Common myeloid progenitor, CD34-positive (primary cell): ENCODE measurements around the gene FAM98C.

Experiments used
- CTCF ChIA-PET: fragments of 350-600 bp; sonication (Branson Sonifier 250); formaldehyde crosslinking; loops from one replicate; lab custom pipeline; 2021; ENCODE audit warnings: antibody characterized with exemption; lab: Charles Lee
- POLR2A ChIA-PET: fragments of 350-600 bp; sonication (Branson Sonifier 250); formaldehyde crosslinking; loops from one replicate; lab custom pipeline; 2021; ENCODE audit warnings: antibody characterized with exemption; lab: Charles Lee
- DNase-seq, 3 donors: peaks; one replicate each; pipeline versions ENCODE4 v3.0.0 to v3.0.0-alpha.2; 2013
- H3K27ac ChIP-seq, 2 experiments: 1 replicate in 1 of 2; 2 replicates in 1 of 2; pipeline ENCODE4 v1.7.0; 2013; ENCODE audit warnings: inconsistent platforms in 2 of 2, low read length in 2 of 2, mild to moderate bottlenecking in 2 of 2, low read depth in 1 of 2, moderate library complexity in 1 of 2; ENCODE audit not compliant: severe bottlenecking in 2 of 2, insufficient read depth in 1 of 2, poor library complexity in 1 of 2
- H3K27me3 ChIP-seq, 5 experiments: replicated peaks in 2 of 5; 1 replicate in 3 of 5; 2 replicates in 2 of 5; pipeline versions ENCODE4 v1.6.1 to v1.7.0; 2013; ENCODE audit warnings: low read length in 4 of 5, mild to moderate bottlenecking in 2 of 5, moderate library complexity in 2 of 5, inconsistent platforms in 1 of 5; ENCODE audit not compliant: insufficient read depth in 5 of 5, control insufficient read depth in 4 of 5
- H3K36me3 ChIP-seq, 4 experiments: 1 replicate in 2 of 4; 2 replicates in 2 of 4; pipeline versions ENCODE4 v1.6.1 to v1.7.0; 2013; ENCODE audit warnings: low read length in 3 of 4, control low read depth in 1 of 4, mild to moderate bottlenecking in 1 of 4; ENCODE audit not compliant: control insufficient read depth in 4 of 4, insufficient read depth in 4 of 4
- H3K4me1 ChIP-seq, 4 experiments: 1 replicate in 3 of 4; 2 replicates in 1 of 4; pipeline versions ENCODE4 v1.6.1 to v1.7.1; 2013; ENCODE audit warnings: low read length in 3 of 4, mild to moderate bottlenecking in 3 of 4, control low read depth in 1 of 4, inconsistent platforms in 1 of 4, moderate library complexity in 1 of 4; ENCODE audit not compliant: control insufficient read depth in 4 of 4, insufficient read depth in 4 of 4; ENCODE audit errors: control extremely low read depth in 1 of 4
- H3K4me3 ChIP-seq, 7 experiments: 1 replicate in 4 of 7; 2 replicates in 3 of 7; pipeline versions ENCODE4 v1.5.1 to v1.7.0; 2013; ENCODE audit warnings: mild to moderate bottlenecking in 7 of 7, low read length in 6 of 7, moderate library complexity in 6 of 7, inconsistent platforms in 2 of 7, low read depth in 2 of 7, control low read depth in 1 of 7; ENCODE audit not compliant: insufficient read depth in 4 of 7, control insufficient read depth in 1 of 7; ENCODE audit errors: extremely low read depth in 1 of 7
- H3K9me3 ChIP-seq, 5 experiments: 1 replicate in 4 of 5; 2 replicates in 1 of 5; pipeline versions ENCODE4 v1.6.1 to v1.7.1; 2013; ENCODE audit warnings: low read length in 4 of 5, mild to moderate bottlenecking in 2 of 5, inconsistent platforms in 1 of 5, low read depth in 1 of 5, moderate library complexity in 1 of 5; ENCODE audit not compliant: control insufficient read depth in 4 of 5, insufficient read depth in 2 of 5; ENCODE audit errors: control extremely low read depth in 1 of 5
- WGBS: methylation state at CpG from one replicate; pipeline ENCODE4 v1.1.5; 2013; ENCODE audit not compliant: insufficient coverage; 5-methylcytosine and 5-hydroxymethylcytosine counted together

FAM98C gene

DNA sequence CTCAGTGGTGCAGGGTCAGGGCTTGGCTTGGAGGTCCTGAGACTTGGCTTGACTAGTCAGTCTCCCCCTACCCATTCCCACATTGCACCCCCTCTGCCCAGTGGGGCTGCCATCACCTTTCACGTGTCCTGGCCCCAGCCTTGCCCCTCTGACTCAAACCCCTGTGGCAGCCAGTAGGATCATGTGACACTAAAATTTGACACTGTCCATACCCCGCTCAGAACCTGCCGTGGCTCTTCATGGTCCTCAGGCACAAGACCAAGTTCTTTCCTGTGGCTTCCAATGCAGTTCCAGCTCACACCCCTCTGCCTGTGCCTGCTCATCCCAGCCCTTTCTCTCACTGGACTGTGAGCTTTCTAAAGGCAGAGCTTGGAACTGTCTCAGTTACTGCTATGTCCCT, 26.3 kb upstream of the FAM98C start:
- 90% methylated on average over 3 of the region's 3 CpGs for WGBS
- no peak overlapping the region for H3K4me3 ChIP-seq

DNA sequence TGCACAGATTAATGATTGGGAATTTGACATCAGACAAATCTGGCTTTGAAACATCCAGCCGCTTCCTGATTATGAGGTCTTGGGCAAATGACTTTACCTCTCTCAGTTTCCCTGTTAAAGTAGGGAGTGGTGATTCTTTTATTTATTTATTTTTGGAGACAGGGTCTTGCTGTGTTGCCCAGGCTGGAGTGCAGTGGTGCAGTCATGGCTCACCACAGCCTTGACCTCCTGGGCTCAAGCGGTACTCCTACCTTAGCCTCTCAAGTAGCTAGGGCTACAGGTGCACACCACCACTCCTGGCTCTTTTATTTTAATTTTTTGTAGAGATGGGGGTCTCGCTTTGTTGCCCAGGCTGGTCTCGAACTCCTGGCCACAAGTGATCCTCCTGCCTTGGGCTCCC, 25.8 kb upstream of the FAM98C start:
- CTCF ChIA-PET: interaction anchor here (1.1 to 1.4 kb wide), 2 partner anchors 43 to 143 kb away, joined by 3 read pairs; no protein-coding TSS in a partner anchor
- H3K27ac ChIP-seq: no peak overlapping the region
- peaks cover 14 to 40% (median 30%) of the 10 kb centered on the region in 4 experiments for H3K36me3 ChIP-seq
- H3K27me3 ChIP-seq: no peaks in the 10 kb centered on the region
- no peak overlapping the region for H3K4me3 ChIP-seq
- peaks cover 15 to 23% (median 20%) of the 10 kb centered on the region in 4 experiments for H3K4me1 ChIP-seq
- POLR2A ChIA-PET: interaction anchor here (1.2 kb wide), 1 partner anchor 10 kb away, joined by 3 read pairs; no protein-coding TSS in a partner anchor
- WGBS: 100% methylated on average over 1 of the region's 4 CpGs
- no peak for DNase-seq
- H3K9me3 ChIP-seq: no peaks in the 10 kb centered on the region

More for the DNA sequence above, 26.3 kb upstream of the FAM98C start:
- ChIA-PET CTCF (interaction anchor here (1.2 to 1.4 kb wide), 2 partner anchors 11 to 42 kb away, joined by 3 to 5 read pairs; partner anchors contain the start of gene GGN), POLR2A (interaction anchor here (1.2 kb wide), 1 partner anchor 10 kb away, joined by 3 read pairs; no protein-coding TSS in a partner anchor)
- Histone ChIP-seq H3K36me3 (peaks cover 14 to 35% (median 28%) of the 10 kb centered on the region in 4 experiments), H3K27me3 (no peaks in the 10 kb centered on the region), H3K27ac (no peak overlapping the region), H3K9me3 (no peaks in the 10 kb centered on the region), H3K4me1 (peaks cover 15 to 23% (median 20%) of the 10 kb centered on the region in 4 experiments)
- no peak for DNase-seq

DNA sequence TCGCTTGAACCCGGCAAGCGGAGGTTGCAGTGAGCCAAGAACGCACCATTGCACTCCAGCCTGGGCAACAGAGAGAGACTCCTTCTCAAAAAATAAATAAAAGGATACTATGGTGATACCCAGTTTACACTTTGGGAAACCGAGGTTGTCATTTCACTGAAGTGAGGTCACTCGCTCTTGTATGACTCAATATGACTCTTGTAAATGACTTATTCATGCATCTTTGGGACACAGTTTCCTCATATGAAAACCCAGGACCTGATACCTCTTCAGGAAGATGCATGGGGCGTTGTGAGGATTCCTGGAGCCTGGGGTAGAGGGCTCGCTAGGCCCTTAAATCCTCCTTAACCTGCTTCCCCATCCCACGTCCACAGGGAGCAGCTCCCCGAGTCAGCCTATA, 24.0 kb upstream of the FAM98C start:
- POLR2A ChIA-PET: no interaction called here
- CTCF ChIA-PET: interaction anchor here (1.3 kb wide), 1 partner anchor 24 kb away, joined by 4 read pairs; the partner anchor contains the start of gene FAM98C
- no peak overlapping the region for H3K4me3 ChIP-seq
- H3K9me3 ChIP-seq: no peaks in the 10 kb centered on the region
- H3K4me1 ChIP-seq: peaks cover 14 to 20% (median 18%) of the 10 kb centered on the region in 4 experiments
- H3K36me3 ChIP-seq: peaks cover 17 to 55% (median 44%) of the 10 kb centered on the region in 4 experiments
- no peak for DNase-seq
- no peak overlapping the region for H3K27ac ChIP-seq
- 99% methylated on average over 10 of the region's 10 CpGs for WGBS
- H3K27me3 ChIP-seq: peaks cover 0 to 3% (median 0%) of the 10 kb centered on the region in 5 experiments

DNA sequence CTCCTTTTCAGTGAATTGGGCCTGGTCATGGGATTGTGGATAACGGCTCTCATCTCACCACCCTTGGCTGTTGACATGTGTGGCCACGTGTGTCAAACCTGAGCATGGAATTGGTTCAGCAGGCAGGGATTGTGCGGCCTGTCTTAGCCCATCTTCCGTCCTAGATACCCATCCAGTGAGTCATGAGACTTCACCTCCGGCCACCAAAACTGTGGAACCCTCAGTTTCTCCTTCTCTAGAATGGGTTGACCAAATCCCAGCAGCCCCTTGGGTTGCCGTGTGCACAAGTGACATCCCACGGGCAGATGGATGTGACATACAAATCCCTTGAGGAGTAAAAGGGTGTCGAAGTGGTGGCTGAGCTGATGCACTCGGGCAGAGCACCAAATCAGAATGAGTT, 21.8 kb upstream of the FAM98C start:
- no peaks in the 10 kb centered on the region for H3K9me3 ChIP-seq
- CTCF ChIA-PET: interaction anchor here (0.6 to 1.8 kb wide), 3 partner anchors 10 to 147 kb away, joined by 3 to 6 read pairs (median 5); partner anchors contain the start of gene FAM98C
- 97% methylated on average over 9 of the region's 9 CpGs for WGBS
- DNase-seq: no peak
- no peak overlapping the region for H3K27ac ChIP-seq
- H3K4me1 ChIP-seq: peaks cover 0 to 11% (median 7%) of the 10 kb centered on the region in 4 experiments
- H3K36me3 ChIP-seq: peaks cover 17 to 70% (median 49%) of the 10 kb centered on the region in 4 experiments
- H3K4me3 ChIP-seq: no peak overlapping the region
- POLR2A ChIA-PET: interaction anchor here (0.6 kb wide), 1 partner anchor 31 kb away, joined by 3 read pairs; no protein-coding TSS in a partner anchor
- H3K27me3 ChIP-seq: peaks cover 0 to 23% (median 0%) of the 10 kb centered on the region in 5 experiments

DNA sequence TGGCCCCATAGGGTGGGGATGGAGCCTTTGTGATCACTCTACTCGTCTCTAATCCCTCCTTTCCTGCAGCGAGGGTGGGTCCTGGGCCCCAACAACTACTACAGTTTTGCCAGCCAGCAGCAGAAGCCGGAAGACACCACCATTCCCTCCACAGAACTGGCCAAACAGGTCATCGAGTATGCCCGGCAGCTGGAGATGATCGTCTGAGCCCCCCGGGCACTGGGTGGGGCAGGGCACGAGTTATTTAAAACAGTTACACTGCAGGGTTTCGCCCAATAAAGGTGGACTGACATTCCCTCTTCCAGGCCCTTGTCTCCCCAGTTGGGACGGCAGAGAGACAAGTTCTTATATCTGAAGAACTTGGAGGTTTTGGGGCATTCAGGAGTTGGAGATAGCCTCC, 19.7 kb upstream of the FAM98C start:
- ChIA-PET CTCF (interaction anchor here (1.1 kb wide), 1 partner anchor 15 kb away, joined by 3 read pairs; no protein-coding TSS in a partner anchor), POLR2A (no interaction called here)
- no peak overlapping the region for H3K4me3 ChIP-seq
- WGBS: 93% methylated on average over 8 of the region's 10 CpGs
- no peaks in the 10 kb centered on the region for H3K9me3 ChIP-seq
- no peak for DNase-seq
- H3K36me3 ChIP-seq: peaks cover 17 to 62% (median 42%) of the 10 kb centered on the region in 4 experiments
- H3K4me1 ChIP-seq: peaks cover 0 to 28% (median 19%) of the 10 kb centered on the region in 4 experiments
- peaks cover 0 to 40% (median 4%) of the 10 kb centered on the region in 5 experiments for H3K27me3 ChIP-seq
- no peak overlapping the region for H3K27ac ChIP-seq

DNA sequence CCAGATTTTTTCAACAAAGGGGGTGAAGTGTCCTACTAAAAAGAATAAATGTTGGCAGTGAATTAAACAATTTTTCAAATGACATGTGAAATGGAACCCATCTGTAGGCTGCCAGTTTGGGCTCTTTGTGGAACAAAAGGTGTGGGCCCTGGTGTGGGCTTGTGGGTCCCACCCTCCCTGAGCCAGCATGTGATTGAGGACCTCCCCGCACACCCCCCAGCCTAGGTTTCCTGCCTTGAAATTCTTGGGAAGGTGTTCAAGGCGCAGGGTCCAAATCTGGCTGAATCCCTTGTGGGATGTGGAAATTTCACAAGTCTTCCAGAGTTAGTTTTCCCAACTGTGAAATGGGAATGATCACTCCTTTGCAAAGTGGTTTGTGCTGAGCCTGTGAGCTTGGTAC, 19.1 kb upstream of the FAM98C start:
- POLR2A ChIA-PET: no interaction called here
- H3K9me3 ChIP-seq: no peaks in the 10 kb centered on the region
- H3K4me1 ChIP-seq: peaks cover 0 to 32% (median 22%) of the 10 kb centered on the region in 4 experiments
- H3K27me3 ChIP-seq: peaks cover 0 to 45% (median 4%) of the 10 kb centered on the region in 5 experiments
- H3K4me3 ChIP-seq: no peak overlapping the region
- no CpG with 5 or more reads among the region's 2 CpGs for WGBS
- CTCF ChIA-PET: interaction anchor here (1.1 kb wide), 1 partner anchor 14 kb away, joined by 3 read pairs; no protein-coding TSS in a partner anchor
- no peak overlapping the region for H3K27ac ChIP-seq
- no peak for DNase-seq
- peaks cover 17 to 62% (median 42%) of the 10 kb centered on the region in 4 experiments for H3K36me3 ChIP-seq
